Keratinocyte (primary cell): ENCODE results near the gene HECTD1. TPM values are rescaled to one million over a fixed set of nuclear protein-coding genes. Genes with fewer than 3 reads are reported as not detected.

ENCODE experiments used
- DNase-seq: peaks from one replicate; pipeline ENCODE4 v3.0.0-alpha.2; 2011; ENCODE audit warnings: low read depth, missing footprints, low spot score
- FAIRE-seq: peaks from 2 replicates; lab custom pipeline; 2011; peaks lifted over from hg19 to GRCh38; lab: Jason Lieb, UNC
- H2AFZ ChIP-seq: 2 replicates; pipeline ENCODE4 v1.6.0; 2012; ENCODE audit warnings: low read length, control low read depth, inconsistent platforms; ENCODE audit not compliant: control insufficient read depth
- H3K27ac ChIP-seq: 2 replicates; pipeline ENCODE4 v1.5.1; 2011; ENCODE audit warnings: low read length; ENCODE audit not compliant: control insufficient read depth, insufficient read depth
- H3K27me3 ChIP-seq: 3 replicates; pipeline ENCODE4 v1.6.0; 2011; ENCODE audit warnings: low read length; ENCODE audit not compliant: control insufficient read depth, insufficient read depth; ENCODE audit errors: extremely low read depth
- H3K36me3 ChIP-seq, 2 experiments: 2 replicates in 1 of 2; 3 replicates in 1 of 2; pipeline ENCODE4 v1.5.1; 2011; ENCODE audit warnings: low read length in 2 of 2, mild to moderate bottlenecking in 1 of 2; ENCODE audit not compliant: control insufficient read depth in 2 of 2, insufficient read depth in 2 of 2; ENCODE audit errors: extremely low read depth in 1 of 2
- H3K4me1 ChIP-seq: 3 replicates; pipeline ENCODE4 v1.5.1; 2011; ENCODE audit warnings: low read length; ENCODE audit not compliant: control insufficient read depth, insufficient read depth; ENCODE audit errors: extremely low read depth
- H3K4me2 ChIP-seq: 3 replicates; pipeline ENCODE4 v1.6.0; 2011; ENCODE audit warnings: low read depth, low read length; ENCODE audit not compliant: control insufficient read depth, insufficient read depth; ENCODE audit errors: extremely low read depth
- H3K4me3 ChIP-seq, 3 experiments: fragments of 200-600 bp in 1 of 3; sonication (generic) in 1 of 3; 2 replicates in 2 of 3; 3 replicates in 1 of 3; pipeline ENCODE4 v1.5.1; 2011 to 2016; ENCODE audit warnings: low read length in 3 of 3, mild to moderate bottlenecking in 3 of 3, control low read depth in 2 of 3, inconsistent platforms in 1 of 3, low read depth in 1 of 3, mixed read lengths in 1 of 3, mixed run types in 1 of 3, moderate library complexity in 1 of 3; ENCODE audit not compliant: control insufficient read depth in 2 of 3, insufficient read depth in 2 of 3; ENCODE audit errors: extremely low read depth in 1 of 3
- H3K79me2 ChIP-seq: 2 replicates; pipeline ENCODE4 v1.6.0; 2012; ENCODE audit warnings: low read length; ENCODE audit not compliant: control insufficient read depth, insufficient read depth
- H3K9ac ChIP-seq: 3 replicates; pipeline ENCODE4 v1.6.0; 2011; ENCODE audit warnings: low read length; ENCODE audit not compliant: control insufficient read depth, insufficient read depth; ENCODE audit errors: extremely low read depth
- H3K9me1 ChIP-seq: 3 replicates; pipeline ENCODE4 v1.6.0; 2011; ENCODE audit warnings: low read length; ENCODE audit not compliant: control insufficient read depth, insufficient read depth; ENCODE audit errors: extremely low read depth
- H3K9me3 ChIP-seq: 2 replicates; pipeline ENCODE4 v1.5.1; 2012; ENCODE audit warnings: low read depth, low read length; ENCODE audit not compliant: control insufficient read depth
- H4K20me1 ChIP-seq: 3 replicates; pipeline ENCODE4 v1.6.0; 2011; ENCODE audit warnings: low read length; ENCODE audit not compliant: control insufficient read depth, insufficient read depth; ENCODE audit errors: extremely low read depth
- CTCF ChIP-seq, 3 experiments: IDR thresholded peaks in 1 of 3; conservative IDR thresholded peaks in 1 of 3; optimal IDR thresholded peaks in 1 of 3; 2 replicates in 2 of 3; 3 replicates in 1 of 3; pipeline versions ENCODE3 to v1.5.1; 2011; ENCODE audit warnings: low read length in 3 of 3, mild to moderate bottlenecking in 3 of 3, moderate library complexity in 2 of 3, control low read depth in 1 of 3, inconsistent platforms in 1 of 3; ENCODE audit not compliant: insufficient read depth in 2 of 3; ENCODE audit errors: extremely low read depth in 1 of 3
- EZH2 ChIP-seq: IDR thresholded peaks from one replicate; pipeline ENCODE4 v1.6.1; 2012; ENCODE audit warnings: inconsistent platforms, mild to moderate bottlenecking, low read length, moderate library complexity
- dilution Hi-C: fragments of 300-500 bp; cut with MboI; formaldehyde crosslinking; loops from one replicate; pipeline ENCODE4 v1.7.0; 2020; ENCODE audit warnings: low sequenced_read_pairs; ENCODE audit not compliant: extremely low pct_ligation_motif_present
- polyA plus RNA-seq, 5 experiments: library from polyadenylated mRNA; depleted of rRNA in 3 of 5; stranded (reverse) in 3 of 5; stranded (forward) in 1 of 5; unstranded in 1 of 5; fragments of >200 nt; gene quantifications; 1 replicate in 1 of 5; 2 replicates in 3 of 5; 3 replicates in 1 of 5; pipeline versions ENCODE4 v1.2.1 to v1.2.3, GENCODE V29; 2011 to 2012; ENCODE audit warnings: missing spikeins in 2 of 5, low read depth in 1 of 5, low replicate concordance in 1 of 5

Gene HECTD1
- polyA plus RNA-seq, 1 donor (not counting 4 experiments of a cell fraction or from before 2014, with no cell fraction given): 94.8 TPM

- H3K4me2 ChIP-seq: peak overlapping the region; percentile 58
- H2AFZ ChIP-seq: no peak overlapping the region
- TF ChIP-seq EZH2: no peak
- TF ChIP-seq CTCF (optimal IDR thresholded peaks at IDR 0.05 in 1 of 3, IDR thresholded peaks at IDR 0.05 in 1 of 3, conservative IDR thresholded peaks at IDR 0.05 in 1 of 3; ENCODE audit: extremely low read depth in 1 of 3, insufficient read depth in 2 of 3, low read length in 3 of 3): no peak
- no peaks in the 10 kb centered on the region for H3K9me1 ChIP-seq
- no peaks in the 10 kb centered on the region for H3K36me3 ChIP-seq
- DNase-seq (no peak), FAIRE-seq (no peak)
- H3K4me3 ChIP-seq: no peak overlapping the region
- H3K27ac ChIP-seq: peak overlapping the region; percentile 76
- H3K9me3 ChIP-seq: no peaks in the 10 kb centered on the region
- peak overlapping the region; percentile 26 for H3K9ac ChIP-seq
- no peaks in the 10 kb centered on the region for H3K79me2 ChIP-seq
- dilution Hi-C loops: no loop called here
- peaks cover 21% of the 10 kb centered on the region for H3K4me1 ChIP-seq
- H3K27me3 ChIP-seq: no peaks in the 10 kb centered on the region
- no peaks in the 10 kb centered on the region for H4K20me1 ChIP-seq
Measured at GRCh38 chr14:31229009-31229408, 21.4 kb upstream of the HECTD1 start.

- H3K4me2 ChIP-seq: no peak overlapping the region
- peaks cover 21% of the 10 kb centered on the region for H3K4me1 ChIP-seq
- H4K20me1 ChIP-seq: no peaks in the 10 kb centered on the region
- H3K27ac ChIP-seq: peak overlapping the region; percentile 76
- FAIRE-seq: no peak
- H3K9me1 ChIP-seq: no peaks in the 10 kb centered on the region
- H3K79me2 ChIP-seq: no peaks in the 10 kb centered on the region
- H3K9me3 ChIP-seq: no peaks in the 10 kb centered on the region
- no peak overlapping the region for H3K4me3 ChIP-seq
- H3K27me3 ChIP-seq: no peaks in the 10 kb centered on the region
- H2AFZ ChIP-seq: no peak overlapping the region
- dilution Hi-C loops: no loop called here
- no peak for DNase-seq
- H3K9ac ChIP-seq: no peak overlapping the region
- TF ChIP-seq CTCF (optimal IDR thresholded peaks at IDR 0.05 in 1 of 3, IDR thresholded peaks at IDR 0.05 in 1 of 3, conservative IDR thresholded peaks at IDR 0.05 in 1 of 3; ENCODE audit: extremely low read depth in 1 of 3, insufficient read depth in 2 of 3, low read length in 3 of 3) (no peak), EZH2 (no peak)
- H3K36me3 ChIP-seq: no peaks in the 10 kb centered on the region
Measured at GRCh38 chr14:31228533-31228932, 20.9 kb upstream of the HECTD1 start.
